ENCODE data around the gene RPTOR.

Gene RPTOR

GRCh38 chr17:80929449-80929848 is 384.8 kb downstream of the RPTOR start:
- no peak for DNase-seq (ENCODE audit: low read depth in 2 of 2)

- DNase-seq (ENCODE audit: low read depth in 2 of 2): no peak
Observed at GRCh38 chr17:80930335-80931279, 386.0 kb downstream of the RPTOR start.

GRCh38 chr17:80931421-80932265 is 387.0 kb downstream of the RPTOR start:
- DNase-seq (ENCODE audit: low read depth in 2 of 2): peak; percentile 72 to 76

GRCh38 chr17:80935526-80935925 is 390.9 kb downstream of the RPTOR start:
- DNase-seq (ENCODE audit: low read depth in 2 of 2): no peak

- DNase-seq (ENCODE audit: low read depth in 2 of 2): no peak
Observed at GRCh38 chr17:80936218-80936617, 391.6 kb downstream of the RPTOR start.

GRCh38 chr17:80936723-80937122 is 392.1 kb downstream of the RPTOR start:
- DNase-seq (ENCODE audit: low read depth in 2 of 2): no peak

GRCh38 chr17:80937462-80938381 is 393.1 kb downstream of the RPTOR start:
- DNase-seq (ENCODE audit: low read depth in 2 of 2): no peak

- no peak for DNase-seq (ENCODE audit: low read depth in 2 of 2)
Observed at GRCh38 chr17:80938556-80938955, 393.9 kb downstream of the RPTOR start.

GRCh38 chr17:80939151-80940145 is 394.8 kb downstream of the RPTOR start:
- DNase-seq (ENCODE audit: low read depth in 2 of 2): no peak

GRCh38 chr17:80940171-80941123 is 395.8 kb downstream of the RPTOR start:
- no peak for DNase-seq (ENCODE audit: low read depth in 2 of 2)

GRCh38 chr17:80941171-80941570 is 396.5 kb downstream of the RPTOR start:
- DNase-seq (ENCODE audit: low read depth in 2 of 2): no peak

GRCh38 chr17:80941743-80942422 is 397.2 kb downstream of the RPTOR start:
- DNase-seq (ENCODE audit: low read depth in 2 of 2): no peak

GRCh38 chr17:80942423-80943345 is 398.0 kb downstream of the RPTOR start:
- DNase-seq (ENCODE audit: low read depth in 2 of 2): peak; percentile 53 to 62

- DNase-seq (ENCODE audit: low read depth in 2 of 2): no peak
Observed at GRCh38 chr17:80943346-80944145, 398.9 kb downstream of the RPTOR start.

GRCh38 chr17:80944326-80944725 is 399.7 kb downstream of the RPTOR start:
- no peak for DNase-seq (ENCODE audit: low read depth in 2 of 2)

- DNase-seq (ENCODE audit: low read depth in 2 of 2): no peak
Observed at GRCh38 chr17:80945736-80946135, 401.1 kb downstream of the RPTOR start.

GRCh38 chr17:80946449-80946848 is 401.8 kb downstream of the RPTOR start:
- no peak for DNase-seq (ENCODE audit: low read depth in 2 of 2)

All from fibroblast of skin of left biceps (primary cell).